Measurements from ENCODE around the gene LRRC73. TPM values are rescaled to one million over a fixed set of nuclear protein-coding genes. Genes with fewer than 3 reads are reported as not detected.

The LRRC73 gene
- total RNA-seq, 1 donor = 0.63 TPM

GRCh38 chr6:43481075-43481474 lies 29.1 kb downstream of the LRRC73 start:
- DNase-seq (ENCODE audit: low read depth) = no peak
- no peak overlapping the region for H3K4me3 ChIP-seq (ENCODE audit: low read depth, low read length)
- no peak for TF ChIP-seq CTCF (IDR thresholded peaks at IDR 0.05; ENCODE audit: insufficient read depth, low read length)

GRCh38 chr6:43478008-43478372 lies 32.2 kb downstream of the LRRC73 start:
- DNase-seq (ENCODE audit: low read depth) = no peak
- TF ChIP-seq CTCF (IDR thresholded peaks at IDR 0.05; ENCODE audit: insufficient read depth, low read length) = no peak
- H3K4me3 ChIP-seq (ENCODE audit: low read depth, low read length) = peak overlapping the region; percentile 85

- DNase-seq (ENCODE audit: low read depth) = peak; percentile 72
- H3K4me3 ChIP-seq (ENCODE audit: low read depth, low read length) = peak within 1 kb of the TSS; percentile 85
- no peak for TF ChIP-seq CTCF (IDR thresholded peaks at IDR 0.05; ENCODE audit: insufficient read depth, low read length)
Measured at GRCh38 chr6:43477235-43478007, 32.7 kb downstream of the LRRC73 start, which contains the start of gene TJAP1. Gene TJAP1 (plus strand): TSS chr6:43477570. CDS start chr6:43499002, 21,432 bp downstream.

GRCh38 chr6:43476746-43477145 lies 33.4 kb downstream of the LRRC73 start:
- TF ChIP-seq CTCF (IDR thresholded peaks at IDR 0.05; ENCODE audit: insufficient read depth, low read length) = no peak
- no peak overlapping the region for H3K4me3 ChIP-seq (ENCODE audit: low read depth, low read length)
- DNase-seq (ENCODE audit: low read depth) = no peak

- H3K4me3 ChIP-seq (ENCODE audit: low read depth, low read length) = no peak overlapping the region
- DNase-seq (ENCODE audit: low read depth) = no peak
- TF ChIP-seq CTCF (IDR thresholded peaks at IDR 0.05; ENCODE audit: insufficient read depth, low read length) = no peak
Measured at GRCh38 chr6:43475516-43475915, 34.6 kb downstream of the LRRC73 start.

GRCh38 chr6:43472515-43472914 lies 37.6 kb downstream of the LRRC73 start:
- no peak for DNase-seq (ENCODE audit: low read depth)
- TF ChIP-seq CTCF (IDR thresholded peaks at IDR 0.05; ENCODE audit: insufficient read depth, low read length) = no peak
- no peak overlapping the region for H3K4me3 ChIP-seq (ENCODE audit: low read depth, low read length)

- no peak for TF ChIP-seq CTCF (IDR thresholded peaks at IDR 0.05; ENCODE audit: insufficient read depth, low read length)
- no peak overlapping the region for H3K4me3 ChIP-seq (ENCODE audit: low read depth, low read length)
- no peak for DNase-seq (ENCODE audit: low read depth)
Measured at GRCh38 chr6:43471399-43471798, 38.7 kb downstream of the LRRC73 start.
